ENCODE results near the gene TC2N.
"Not testable (repeated sequence)": the region's sequence is repeated elsewhere in the genome, so short reads cannot be mapped to it uniquely, and the experiment has no call there.

The TC2N gene

DNA sequence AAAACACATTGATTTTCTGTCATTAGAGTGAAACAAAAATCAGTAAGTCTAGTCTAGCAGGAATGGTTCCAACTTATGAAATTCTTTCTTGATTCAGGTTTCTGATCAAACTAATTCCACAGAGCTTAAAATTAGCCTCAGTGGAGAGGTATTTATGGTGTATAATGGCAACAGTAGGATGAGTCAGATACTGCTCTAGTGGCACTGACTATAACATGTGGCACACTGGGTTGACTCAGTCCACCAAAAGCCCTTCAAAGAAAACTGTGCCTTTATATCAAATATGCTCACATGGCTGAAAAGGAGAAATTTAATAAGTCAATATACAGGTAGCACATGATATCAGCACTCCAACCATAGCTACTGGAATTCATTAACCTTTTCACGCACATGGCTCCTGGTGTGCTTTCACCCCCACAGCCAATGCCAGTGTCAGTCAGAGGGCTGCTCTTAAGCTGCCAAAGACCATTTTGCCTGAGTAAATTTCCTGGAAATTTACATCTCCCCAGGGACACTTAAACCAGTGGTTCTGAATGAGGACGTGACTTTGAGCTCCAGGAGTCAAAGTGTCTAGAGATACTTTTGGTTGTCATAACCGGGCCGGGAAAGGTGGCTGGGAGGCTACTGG is 113.7 kb downstream of the TC2N start:
- peak; percentile 43 for DNase-seq (ENCODE audit: low spot score)

DNA sequence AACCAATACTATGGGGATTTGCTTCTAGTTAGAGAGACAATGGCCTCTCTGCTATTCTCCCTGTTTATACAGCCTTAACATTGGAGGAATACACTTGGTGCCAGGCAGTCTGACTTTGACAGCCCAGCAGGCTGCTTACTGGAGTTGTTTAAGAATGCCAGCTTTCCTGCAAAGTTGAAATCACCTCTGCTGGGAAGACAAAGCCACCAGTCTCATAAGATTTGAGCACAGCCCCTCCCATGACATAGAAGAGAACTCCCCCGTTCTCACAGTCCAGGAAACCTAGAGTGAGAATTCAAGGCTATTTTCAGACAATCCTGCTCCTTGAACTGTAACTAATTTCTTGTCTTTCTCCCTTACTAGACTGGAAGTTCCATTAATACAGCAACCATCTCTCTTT is 114.4 kb downstream of the TC2N start:
- no peak for DNase-seq (ENCODE audit: low spot score)

GRCh38 chr14:91751719-91752118 is 115.6 kb downstream of the TC2N start:
- DNase-seq (ENCODE audit: low spot score), result no peak

DNA sequence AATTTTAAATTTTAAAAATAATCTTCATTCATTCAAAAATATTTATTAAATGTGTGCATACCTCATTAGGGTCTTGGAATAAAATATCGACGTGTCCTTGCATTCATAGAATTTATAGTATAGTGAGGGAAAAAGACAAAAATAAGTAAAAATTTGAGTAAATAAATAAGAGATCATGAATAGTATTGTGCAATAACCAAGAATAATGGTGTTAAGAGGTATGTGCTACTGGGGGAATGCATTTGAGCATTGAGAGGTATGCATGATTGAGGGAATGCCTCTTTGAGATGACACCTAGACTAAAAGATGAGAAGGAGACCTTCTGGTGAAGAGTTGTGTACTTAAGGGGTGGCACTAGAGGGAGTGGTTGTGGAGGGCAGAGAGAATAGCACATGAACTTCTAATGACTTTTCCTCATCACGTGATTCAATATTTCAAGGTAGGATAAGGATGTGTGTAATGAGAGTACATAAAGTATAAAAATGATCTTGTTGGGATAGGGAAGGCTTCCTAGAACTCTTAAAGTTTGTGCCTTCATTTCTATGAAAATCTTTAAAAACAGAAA is 116.6 kb downstream of the TC2N start:
- DNase-seq (ENCODE audit: low spot score), result no peak

GRCh38 chr14:91749868-91750267 is 117.5 kb downstream of the TC2N start:
- DNase-seq (ENCODE audit: low spot score), result no peak

DNA sequence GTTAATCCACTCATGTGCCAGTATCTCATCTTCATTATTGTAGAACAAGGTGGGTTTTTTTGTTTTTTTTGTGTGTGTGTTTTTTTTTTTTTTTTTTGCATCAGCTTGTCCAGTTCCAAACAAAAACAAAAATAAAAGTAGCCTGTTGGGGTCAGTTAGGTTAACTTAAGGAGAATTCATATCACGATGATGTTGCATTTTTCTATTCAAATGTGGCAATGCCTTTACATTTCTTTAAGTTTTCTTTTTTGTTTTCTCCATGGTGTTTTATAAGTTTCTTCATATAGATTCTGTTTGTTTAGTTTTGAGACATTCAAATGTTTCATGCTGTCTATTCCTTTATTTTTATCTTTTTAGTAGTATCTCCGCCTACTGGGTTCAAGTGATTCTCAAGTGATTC is 119.3 kb downstream of the TC2N start:
- no peak for DNase-seq (ENCODE audit: low spot score)

DNA sequence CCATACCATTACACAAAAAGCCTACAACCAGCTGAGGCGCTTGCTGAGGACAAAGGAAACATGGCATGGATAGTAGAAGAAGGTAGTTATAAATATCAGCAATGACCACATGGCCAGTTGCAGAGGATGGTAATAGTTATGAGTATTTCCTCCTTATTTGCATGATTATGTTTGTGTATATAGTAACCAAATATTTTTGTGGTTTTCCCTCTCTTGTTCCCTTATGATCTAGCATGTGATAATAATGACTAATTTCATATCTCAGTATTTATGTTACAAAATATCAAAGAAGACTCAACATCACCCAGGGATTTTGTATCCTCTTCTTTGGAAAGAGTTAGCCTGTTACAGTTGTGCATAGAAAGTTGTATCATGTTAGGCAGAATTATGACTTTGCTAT is 122.0 kb downstream of the TC2N start:
- no peak for DNase-seq (ENCODE audit: low spot score)

DNA sequence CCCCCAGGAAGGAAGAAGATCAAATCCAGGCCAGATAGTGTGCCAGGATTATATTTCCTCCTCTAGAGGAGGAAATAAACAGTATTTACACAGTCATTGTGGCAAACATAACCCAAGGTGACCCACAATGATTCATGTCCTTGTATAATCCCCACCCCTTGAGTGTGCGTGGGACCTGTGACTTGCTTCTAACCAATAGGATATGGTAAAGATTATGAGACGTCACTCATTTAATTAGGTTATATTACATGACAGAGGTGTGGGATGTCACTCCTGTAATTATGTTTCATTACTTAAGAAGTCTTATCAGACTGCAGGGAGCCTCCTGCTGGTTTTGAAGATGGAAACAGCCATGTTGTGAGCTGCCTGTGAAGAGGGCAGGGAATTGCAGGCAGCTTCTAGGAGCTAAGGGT is 123.3 kb downstream of the TC2N start:
- DNase-seq (ENCODE audit: low spot score), result peak; percentile 40

- DNase-seq (ENCODE audit: low spot score), result no peak
These were observed 124.1 kb downstream of the TC2N start for GRCh38 chr14:91743305-91743653.

- no peak for DNase-seq (ENCODE audit: low spot score)
These were observed 124.6 kb downstream of the TC2N start for GRCh38 chr14:91742621-91743304.

DNA sequence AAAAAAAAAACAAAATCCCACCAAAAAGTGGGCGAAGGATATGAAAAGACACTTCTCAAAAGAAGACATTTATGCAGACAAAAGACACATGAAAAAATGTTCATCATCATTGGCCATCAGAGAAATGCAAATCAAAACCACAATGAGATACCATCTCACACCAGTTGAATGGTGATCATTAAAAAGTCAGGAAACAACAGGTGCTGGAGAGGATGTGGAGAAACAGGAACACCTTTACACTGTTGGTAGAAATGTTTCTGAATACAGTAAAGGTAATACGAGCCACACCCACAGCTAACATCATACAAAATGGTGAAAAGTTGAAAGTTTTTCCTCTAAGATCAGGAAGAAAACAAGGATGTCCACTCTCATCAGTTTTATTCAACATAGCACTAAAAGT is 127.5 kb downstream of the TC2N start:
- not testable (repeated sequence) for DNase-seq (ENCODE audit: low spot score)

DNA sequence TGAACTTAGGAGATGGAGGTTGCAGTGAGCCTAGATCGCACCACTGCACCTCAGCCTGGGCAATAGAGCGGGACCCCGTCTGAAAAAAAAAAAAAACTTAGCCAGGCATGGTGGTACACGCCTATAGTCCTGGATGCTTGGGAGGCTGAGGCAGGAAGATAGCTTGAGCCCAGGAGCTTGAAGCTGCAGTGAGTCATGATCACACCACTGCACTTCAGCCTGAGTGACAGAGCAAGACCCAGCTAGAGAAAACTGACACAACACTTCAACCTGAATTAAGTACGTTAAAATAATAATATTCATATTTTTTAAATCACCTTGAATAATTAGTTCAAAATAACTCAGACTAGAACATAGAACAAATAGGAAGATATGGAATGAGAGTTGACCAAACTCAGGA is 129.7 kb downstream of the TC2N start:
- no peak for DNase-seq (ENCODE audit: low spot score)

- DNase-seq (ENCODE audit: low spot score), result no peak
These were observed 134.4 kb downstream of the TC2N start for GRCh38 chr14:91732859-91733477.

DNA sequence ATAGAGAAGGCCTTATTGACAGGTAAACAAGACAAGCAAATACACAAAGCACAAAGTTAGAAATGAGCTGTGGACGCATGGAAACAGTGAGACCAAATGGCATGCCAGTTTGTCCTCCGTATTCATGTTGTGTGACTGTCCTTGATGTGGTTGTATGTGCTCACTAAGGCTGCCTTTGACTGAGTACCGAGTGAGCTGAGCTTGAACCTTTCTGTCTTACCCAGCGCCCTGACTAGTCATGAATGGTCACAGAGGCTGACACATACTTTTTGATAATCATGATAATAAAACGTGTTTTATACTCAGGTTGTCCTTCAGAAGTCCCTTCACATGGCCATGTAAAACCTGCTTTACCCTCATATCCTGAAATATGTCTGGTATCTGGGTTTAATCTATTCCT is 134.9 kb downstream of the TC2N start:
- DNase-seq (ENCODE audit: low spot score), result no peak

DNA sequence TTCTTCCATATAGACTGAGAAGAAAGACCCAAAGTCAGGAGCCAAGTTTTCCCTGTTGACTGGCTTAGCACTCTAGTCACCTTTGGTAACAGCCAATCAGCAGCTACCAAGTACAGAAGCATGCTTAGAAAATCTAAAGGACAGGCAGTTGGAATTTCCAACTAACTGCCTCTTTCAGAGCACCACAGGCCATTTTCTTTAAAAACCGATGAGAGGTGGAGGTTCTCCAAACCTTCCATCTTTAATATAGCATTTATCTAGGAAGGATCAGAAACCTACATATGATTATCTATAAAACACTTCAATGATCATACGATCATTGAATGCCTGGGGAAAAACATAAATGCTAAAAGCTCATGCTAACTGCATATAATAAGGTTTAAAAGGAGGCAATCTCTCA is 135.3 kb downstream of the TC2N start, which contains the start of gene CATSPERB:
TSS of gene CATSPERB (minus strand) at position 101 of the 400 bp plus-strand sequence. CDS start 2,607 bp downstream, outside the sequence.
- no peak for DNase-seq (ENCODE audit: low spot score)

GRCh38 chr14:91731018-91731417 is 136.3 kb downstream of the TC2N start:
- no peak for DNase-seq (ENCODE audit: low spot score)

DNA sequence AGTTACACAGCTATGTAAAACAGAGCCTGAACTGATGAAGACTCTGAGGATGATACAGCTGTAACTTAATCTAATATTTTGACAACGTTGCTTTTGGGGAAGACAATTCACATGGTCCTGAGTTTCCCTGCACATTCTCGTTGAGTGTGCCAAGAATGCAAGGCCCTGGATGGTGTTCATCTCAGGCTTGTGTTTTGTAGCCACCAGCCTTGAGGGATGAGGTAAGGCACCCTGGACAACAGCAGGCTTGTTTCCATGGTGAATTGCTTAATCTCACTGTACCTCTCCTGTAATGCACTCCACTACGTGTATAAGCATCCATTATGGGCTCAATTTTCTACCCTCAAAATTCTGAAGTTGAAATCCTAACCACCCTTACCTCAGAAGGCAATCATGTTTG is 137.6 kb downstream of the TC2N start:
- DNase-seq (ENCODE audit: low spot score), result no peak

Data from RKO (cell line).